RCC 7860 (cell line): ENCODE results near the gene KLC3.
A peak's percentile ranks its signal among the peaks of the same experiment; 100 is the strongest.

Experiments
- DNase-seq: peaks from one replicate; pipeline ENCODE4 v3.0.0-alpha.2; 2015; ENCODE audit warnings: low spot score
- FAIRE-seq: peaks from 2 replicates; lab custom pipeline; 2012; peaks lifted over from hg19 to GRCh38; lab: Jason Lieb, UNC

KLC3 gene

DNA sequence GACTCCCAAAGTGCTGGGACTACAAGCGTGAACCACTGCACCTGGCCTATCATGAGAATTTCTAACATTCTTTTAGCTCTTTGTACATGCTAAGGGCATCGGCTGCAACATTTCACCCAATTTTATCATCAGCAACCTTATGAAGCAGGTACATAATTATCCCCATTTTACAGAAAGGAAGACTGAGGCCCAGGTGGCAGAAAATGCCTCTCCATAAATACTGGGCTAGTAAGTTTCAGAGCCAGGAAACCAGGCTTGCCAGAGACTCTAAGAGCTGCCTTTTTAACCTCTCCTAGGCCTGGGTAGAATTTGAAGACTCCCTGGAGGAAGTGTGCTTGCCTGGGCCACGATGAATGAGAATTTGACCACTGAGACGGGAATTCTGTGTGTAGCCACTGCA is 27.6 kb downstream of the KLC3 start:
- no peak for DNase-seq
- FAIRE-seq: no peak

DNA sequence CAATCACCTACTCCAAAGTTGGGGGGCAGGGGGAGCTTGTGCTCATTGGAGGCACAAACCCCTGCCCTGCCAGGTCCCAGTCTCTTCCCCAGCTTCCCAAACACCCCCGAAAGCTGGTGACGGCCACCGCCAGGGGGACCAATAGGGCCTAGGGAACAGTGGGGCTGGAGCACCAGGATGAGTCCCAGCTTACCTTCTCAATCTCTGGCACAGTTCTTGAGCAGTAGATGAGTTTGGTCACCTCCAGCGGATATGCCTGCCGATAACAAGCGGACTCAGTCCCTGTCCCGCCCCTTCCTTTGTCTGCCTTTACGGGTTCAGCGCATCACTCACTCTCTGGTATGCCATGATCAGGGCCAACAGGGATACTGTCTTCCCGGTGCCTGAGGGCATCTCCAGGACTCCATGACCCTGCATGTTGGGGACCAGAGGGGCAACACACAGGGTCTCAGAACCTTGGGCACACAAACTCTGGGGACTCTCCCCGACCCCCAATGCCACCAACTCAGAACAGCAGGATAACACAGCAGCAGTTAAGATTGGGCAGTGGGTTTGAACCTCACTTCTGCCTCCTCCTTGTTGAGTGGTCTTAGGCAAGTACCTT is 28.3 kb downstream of the KLC3 start:
- DNase-seq: no peak
- FAIRE-seq: no peak

DNA sequence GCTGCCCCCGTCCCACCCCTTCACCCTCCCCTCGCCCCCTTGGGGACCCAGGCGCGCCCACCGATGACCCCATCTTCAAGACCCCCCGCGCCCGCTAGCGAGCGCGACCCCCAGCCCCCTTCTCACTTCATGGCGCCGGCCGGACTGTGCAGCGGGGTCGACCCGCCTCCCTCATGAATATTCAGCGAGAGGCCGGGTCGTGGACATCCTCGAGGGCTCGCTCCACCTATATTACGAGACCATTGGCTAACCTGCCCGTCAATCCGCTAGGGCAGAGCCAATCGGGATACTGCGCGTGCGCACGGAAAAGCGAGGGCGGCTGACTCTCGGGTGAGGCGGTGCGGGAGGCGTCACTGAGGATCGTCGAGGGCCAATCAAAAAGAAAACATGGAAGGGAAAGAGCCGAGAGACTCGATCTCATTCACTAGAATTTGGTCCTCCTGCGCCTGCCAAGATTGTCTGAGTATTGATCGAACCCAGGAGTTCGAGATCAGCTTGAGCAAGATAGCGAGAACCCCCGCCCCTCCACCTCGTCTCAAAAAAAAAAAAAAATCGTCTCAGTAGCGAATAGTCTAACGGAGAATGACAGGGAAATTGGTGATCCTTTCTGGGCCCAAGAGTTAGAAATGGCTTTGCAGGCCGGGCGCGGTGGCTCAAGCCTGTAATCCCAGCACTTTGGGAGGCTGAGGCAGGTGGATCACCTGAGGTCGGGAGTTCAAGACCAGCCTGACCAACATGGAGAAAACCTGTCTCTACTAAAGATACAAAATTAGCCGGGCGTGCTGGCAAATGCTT is 30.1 kb downstream of the KLC3 start, which contains the start of gene ERCC2:
TSS of gene ERCC2 (minus strand) at position 164 of the 795 bp plus-strand sequence. CDS start at position 131, 33 bp downstream.
- peak; percentile 92 for DNase-seq
- FAIRE-seq: peak; percentile 74

DNA sequence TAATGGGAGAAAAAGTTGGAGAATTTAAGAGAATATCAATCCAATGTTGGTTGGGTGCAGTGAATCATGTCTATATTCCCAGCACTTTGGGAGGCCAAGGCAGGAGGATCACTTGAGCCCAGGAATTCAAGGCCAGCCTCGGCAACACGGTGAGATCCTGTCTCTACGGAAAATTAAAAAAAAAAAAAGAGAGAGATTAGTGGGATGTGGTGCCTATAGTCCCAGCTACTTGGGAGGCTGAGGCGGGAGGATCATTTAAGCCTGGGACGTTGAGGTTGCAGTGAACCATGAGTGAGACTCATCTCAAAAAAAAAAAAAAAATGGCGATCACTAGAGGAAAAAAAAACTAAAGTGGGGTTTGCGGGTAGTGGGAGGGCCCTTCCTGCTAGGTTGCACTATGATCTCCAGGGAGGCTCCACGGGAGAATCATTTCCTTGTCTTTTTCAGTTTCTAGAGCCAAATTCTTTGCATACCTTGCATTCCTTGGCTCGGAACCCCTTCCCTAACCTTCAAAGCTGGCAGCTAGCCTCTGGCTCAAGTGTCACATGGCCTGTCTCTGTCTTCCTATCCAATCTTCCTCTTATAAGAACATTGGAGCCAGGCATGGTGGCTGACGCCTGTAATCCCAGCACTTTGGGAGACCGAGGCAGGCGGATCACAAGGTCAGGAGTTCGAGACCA is 35.6 kb downstream of the KLC3 start:
- DNase-seq (peak; percentile 97), FAIRE-seq (peak; percentile 92)

DNA sequence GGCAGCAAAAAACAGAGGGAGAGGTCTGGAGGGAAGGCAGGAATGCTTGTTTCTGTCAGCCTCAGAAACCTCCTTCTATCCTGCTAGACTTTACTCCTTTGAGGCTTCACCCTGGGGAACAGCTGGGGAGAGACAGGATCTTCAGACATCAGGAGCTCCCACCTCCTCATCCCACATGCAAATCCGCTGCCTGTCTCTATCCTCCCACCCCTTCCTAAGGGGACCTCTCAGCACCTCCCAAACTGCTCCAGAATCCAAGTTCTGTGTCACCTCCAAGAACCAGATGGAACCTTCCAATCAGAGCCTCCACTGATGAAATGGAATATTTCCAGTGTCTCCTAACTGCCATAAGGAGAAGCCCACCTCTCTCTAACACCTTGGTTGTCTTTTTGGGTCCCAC is 39.6 kb downstream of the KLC3 start:
- FAIRE-seq: no peak
- DNase-seq: no peak

DNA sequence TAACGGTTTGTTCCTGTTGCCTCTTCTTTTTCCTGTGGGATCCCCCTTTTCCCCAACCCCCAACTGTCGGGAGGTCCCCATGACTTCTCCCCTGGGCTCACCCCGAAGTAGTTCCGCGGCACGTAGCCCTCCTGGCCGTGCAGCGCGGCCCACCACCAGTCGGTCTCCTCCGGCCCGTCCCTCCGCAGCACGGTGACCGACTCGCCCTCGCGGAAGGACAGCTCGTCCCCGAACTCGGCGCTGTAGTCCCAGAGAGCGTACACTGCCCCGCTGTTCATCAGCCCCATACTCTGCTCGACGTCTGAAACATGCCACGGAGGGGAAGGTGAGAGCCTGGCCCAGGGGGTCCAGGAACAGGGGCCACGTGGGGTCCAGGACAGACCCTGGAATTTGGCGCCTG is 41.9 kb downstream of the KLC3 start:
- no peak for FAIRE-seq
- no peak for DNase-seq

DNA sequence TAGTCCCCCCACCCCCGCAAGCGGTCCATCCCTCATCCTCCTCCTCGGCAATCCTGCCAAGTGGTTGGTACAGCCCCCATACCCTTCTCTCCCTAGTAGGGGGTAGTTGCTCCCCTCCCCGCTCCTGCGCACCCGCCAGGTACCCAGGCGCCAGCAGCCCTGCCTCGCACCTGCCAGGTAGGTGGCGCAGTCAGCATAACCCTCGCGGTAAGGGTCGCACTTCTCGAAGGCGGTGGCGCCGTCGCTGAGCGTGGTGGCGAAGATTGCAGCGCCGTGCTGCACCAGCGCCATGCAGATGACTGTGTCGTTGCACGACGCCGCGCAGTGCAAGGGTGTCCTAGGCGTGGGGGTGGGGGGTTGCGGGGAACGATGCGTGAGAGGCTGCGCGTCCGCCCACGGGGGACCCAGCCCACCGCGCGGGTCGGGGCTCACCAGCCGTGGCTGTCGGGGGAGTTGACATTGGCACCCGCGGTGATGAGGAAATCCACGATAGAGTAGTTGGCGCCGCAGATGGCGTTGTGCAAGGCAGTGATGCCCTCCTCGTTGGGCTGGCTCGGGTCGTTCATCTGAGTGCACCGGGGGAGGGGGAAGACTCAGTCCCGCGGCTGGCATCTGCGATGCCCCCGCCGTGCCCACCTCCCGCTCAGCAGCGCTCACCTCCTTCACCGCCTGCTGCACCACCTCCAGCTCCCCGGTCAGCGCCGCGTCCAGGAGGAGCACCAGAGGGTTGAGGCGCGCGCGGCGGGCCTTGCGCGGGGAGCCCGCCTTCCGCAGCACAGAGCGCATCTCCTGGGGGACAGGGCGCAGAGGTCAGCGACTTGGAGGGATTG is 45.1 kb downstream of the KLC3 start:
- DNase-seq: no peak
- no peak for FAIRE-seq

DNA sequence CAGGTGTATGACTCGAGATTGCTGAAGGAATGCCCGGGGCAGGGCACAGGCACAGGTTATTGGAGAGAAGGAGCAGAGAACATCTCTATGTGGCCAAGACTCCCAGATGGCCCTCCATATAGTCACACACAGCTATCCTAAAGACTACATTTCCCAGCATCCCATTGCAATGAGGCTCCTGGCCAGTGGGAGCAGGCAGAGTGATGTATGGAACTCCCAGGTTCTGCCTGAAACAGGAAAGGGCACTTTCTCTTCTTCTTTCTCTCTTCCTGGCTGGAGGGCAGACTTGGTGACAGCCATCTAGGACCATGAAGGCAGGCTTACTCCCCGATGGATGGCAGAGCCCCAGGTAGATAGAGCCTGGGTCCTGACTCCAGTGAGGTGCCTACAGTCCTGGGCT is 50.8 kb downstream of the KLC3 start:
- DNase-seq (no peak), FAIRE-seq (no peak)

DNA sequence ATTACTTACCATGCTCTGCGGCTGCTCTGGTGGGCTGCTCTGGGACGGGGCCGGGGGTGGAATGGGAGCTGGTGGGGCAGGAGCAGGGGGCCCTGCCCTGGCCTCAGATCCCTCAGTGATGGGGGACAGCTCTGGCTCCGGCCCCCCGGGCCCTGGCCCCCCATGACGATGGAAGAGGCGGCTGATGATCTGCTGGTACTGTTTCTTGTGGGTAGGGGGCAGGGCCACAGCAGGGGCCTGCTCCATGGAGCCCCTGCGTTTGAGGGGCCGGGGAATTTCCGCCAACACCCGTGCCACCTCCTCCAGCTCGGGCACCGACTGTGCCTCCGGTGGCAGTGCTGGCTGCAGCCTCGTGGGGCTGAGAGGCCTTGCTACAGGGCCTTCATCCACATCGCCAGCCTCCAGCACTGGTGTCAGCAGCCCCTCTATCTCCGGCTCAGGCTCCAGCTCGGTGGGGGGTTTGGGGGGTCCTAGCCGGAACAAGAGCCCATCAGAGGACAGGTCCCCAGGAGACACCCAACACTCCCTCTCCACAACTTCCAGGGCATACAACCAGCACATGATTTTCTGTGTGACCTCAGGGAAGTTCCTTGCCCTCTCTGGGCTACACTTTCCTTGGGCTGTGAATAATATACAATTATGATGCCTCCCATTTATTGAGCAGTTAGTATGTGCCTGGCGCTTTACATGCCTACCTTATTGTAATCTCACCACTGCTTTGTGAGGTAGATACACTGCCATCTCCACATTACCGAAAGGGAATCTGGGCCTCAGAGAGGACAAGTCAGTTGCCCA is 51.5 kb downstream of the KLC3 start:
- DNase-seq: no peak
- FAIRE-seq: no peak

DNA sequence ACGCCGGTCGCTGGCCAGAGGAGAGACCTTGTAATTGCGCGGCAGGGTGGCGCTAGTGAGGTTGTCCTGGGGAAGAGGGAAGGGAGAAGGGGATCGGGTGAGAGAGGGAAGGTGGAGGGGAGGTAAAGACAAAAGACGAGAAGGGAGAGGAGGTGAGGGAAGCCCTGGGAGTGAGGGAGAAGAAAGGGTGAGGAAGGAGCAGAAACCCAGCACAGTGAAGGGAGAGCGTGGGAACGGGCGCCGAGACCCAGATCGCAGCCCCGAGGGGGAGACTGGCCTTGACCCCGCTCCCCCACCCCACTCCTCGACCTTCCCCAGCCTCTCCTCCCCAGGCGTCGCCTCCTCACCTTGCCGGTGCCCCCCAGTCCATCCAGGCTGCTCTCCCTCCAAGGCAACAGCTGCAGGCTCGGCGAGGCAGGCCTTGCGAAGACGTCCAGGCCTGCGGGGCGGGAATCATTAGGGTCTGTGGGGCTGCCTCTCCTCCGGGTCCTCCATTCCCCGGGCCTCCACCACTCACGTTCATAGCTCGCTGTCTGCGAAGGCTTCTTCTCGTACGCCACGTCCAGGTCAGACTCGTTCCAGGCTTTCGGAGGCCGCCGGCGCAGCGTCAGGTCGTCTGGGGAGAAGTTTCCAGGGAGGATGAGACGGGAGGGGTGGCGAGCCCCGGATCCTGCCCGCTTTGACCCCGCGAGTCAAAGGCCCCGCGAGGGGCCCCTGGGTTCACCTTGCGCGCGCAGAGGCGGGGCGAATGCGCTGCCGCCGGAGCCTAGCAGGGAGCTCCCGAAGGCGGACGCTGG is 55.5 kb downstream of the KLC3 start:
- FAIRE-seq (no peak), DNase-seq (no peak)

DNA sequence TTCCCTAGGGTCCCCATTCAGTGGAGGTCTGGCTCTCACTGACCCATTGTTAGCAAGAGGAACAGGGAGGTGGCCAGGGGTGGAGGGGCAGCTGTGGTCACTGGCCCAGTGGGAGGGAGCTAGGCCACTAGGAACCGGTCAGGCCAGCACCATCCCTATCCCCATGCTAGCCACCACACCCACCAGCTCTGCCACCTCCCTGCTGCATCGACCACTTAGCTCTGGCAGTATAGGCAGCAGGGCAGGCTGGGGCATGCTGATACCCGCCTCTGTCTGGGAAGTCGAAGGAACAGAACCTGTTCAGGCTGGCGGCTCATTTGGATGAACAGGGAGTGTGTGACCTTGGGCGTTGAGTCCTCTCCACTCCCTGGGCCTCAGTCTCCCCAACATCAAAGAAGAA is 59.6 kb downstream of the KLC3 start:
- no peak for FAIRE-seq
- no peak for DNase-seq
